ENCODE measurements around the gene APMAP.
A peak's percentile ranks its signal among the peaks of the same experiment; 100 is the strongest.

Gene APMAP

DNA sequence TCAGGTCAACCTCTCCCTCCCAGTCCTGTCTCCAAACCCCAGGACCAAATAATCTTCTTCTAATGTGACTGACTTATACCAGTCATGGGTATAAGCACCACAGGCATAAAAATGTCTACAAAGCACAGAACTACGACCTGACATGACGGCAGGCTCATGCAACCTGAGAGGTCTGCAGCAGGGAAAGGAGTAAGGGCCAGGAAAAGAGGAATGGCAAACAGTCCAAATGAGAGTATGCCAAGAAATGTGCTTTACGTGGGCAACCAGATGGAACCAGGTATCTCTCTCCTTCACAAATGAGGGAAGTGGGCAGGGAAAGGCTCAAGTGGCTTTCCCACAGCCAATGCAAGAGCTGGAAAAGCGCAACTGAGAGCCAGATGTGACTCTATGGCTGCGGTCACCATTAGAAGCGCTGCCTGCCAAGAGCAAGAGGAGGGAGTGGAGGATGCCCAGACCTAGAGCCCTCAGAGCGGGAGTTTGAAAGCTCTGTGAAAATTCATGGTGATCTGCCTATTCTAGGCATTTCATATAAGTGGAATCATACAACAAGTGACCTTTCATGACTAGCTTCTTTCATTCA, 6.0 kb downstream of the APMAP start:
- DNase-seq, result no peak

DNA sequence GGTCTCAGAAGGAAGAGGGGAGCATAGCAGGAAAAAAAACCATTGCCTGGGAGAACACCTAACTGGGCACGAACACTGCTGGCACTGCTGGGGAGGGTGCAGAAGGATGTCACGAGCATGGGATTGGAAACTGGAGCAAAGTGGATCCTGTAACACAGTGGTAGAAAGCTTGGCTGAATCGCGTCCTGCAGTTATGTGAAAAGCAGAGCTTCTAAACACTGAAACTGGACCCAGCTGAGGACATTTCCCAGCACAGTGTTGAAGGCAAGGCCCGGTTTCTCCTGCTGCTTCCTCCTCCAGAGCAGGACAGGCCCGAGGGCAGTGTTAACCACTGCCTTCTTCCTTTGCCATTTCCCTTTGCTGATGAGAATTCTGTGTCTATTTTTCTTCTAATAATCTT, 6.7 kb downstream of the APMAP start:
- DNase-seq, result no peak

DNA sequence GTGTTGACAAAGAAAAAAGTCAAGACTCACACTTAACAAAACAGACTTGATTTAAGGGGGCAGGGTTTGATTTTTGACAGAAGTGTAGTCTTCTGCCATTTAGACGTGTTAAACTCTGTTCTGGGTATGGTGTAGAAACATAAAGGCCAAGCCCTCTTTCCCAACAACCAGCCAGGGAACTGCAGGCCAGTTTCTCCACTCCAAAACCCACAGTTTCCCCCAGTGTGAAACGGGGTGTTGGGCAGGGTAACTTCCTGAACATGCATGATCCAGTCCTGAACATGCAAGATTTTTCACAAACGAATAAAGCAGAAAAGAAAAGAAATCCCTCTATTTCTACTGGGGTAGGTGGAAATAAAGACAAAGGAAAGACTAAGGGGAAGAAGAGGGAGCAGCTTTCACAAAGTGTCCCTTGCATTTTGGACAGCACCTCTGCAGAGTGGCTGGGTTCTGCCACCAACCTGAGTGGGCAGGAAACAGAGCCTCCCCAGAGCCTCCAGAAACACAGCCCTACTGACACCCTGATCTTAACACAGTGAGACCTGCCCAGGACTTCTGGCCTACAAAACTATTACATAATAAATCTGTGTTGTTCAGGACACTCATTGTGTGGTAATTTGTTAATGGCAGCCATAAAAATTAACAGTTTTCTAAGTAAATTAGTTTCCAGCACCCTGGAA, 7.5 kb downstream of the APMAP start:
- DNase-seq, result no peak

DNA sequence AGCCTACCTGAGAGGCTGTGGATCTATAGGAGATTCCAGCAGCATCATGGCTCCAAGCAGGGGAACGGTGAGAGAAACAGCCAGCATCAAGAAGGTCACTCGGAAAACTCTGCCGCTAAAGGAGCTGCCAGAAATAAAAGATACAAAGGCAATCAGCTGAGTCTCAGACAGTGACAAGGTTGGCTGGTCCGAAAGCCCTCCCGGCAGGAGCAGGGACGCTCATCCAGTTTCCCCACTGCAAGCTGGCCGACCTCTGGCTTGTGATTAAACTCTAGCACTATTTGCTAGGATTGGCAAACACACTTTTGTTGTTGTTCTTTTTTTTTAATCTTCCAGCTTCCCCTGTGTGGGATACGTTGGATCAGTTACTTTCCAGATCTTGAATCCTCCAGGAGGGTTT, 8.7 kb downstream of the APMAP start:
- no peak for DNase-seq

DNA sequence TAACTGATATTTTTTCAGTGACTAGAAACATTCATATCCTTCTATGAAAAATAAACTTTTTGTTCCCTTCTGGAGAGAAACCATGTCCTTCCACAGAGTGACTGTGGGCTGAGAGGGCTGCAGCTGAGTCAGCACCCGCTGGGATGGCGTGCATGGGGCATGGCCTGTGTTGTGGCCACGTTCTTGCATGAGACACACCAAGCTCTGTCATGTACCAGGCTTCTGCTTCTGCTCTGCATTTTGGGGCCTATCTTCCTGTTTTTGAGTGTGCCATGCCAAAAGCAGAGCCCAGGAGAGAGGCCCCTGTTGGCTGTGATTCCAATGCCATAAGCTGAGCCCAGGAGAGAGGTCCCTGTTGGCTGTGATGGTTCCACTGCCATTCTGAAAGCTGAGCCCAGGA, 10.8 kb downstream of the APMAP start:
- no peak for DNase-seq

DNA sequence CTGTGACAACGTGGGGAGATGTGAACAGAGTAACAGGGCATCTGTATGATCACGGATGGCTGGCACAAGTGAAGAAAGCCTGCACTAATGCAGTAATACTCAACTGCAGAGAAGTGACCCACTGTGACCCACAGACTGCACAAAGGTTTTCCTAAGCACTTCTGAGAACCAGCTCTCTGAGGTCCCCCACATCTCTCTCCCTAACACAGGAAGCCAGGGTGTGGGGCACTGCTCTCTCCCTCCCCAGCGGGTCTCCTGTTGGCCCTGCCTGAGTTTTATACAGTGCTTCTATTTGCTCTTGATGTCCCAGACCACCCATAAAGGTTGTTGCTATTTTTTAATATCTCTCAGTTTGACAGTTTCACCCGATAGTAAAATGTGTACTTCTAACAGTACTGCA, 11.3 kb downstream of the APMAP start:
- DNase-seq, result no peak

DNA sequence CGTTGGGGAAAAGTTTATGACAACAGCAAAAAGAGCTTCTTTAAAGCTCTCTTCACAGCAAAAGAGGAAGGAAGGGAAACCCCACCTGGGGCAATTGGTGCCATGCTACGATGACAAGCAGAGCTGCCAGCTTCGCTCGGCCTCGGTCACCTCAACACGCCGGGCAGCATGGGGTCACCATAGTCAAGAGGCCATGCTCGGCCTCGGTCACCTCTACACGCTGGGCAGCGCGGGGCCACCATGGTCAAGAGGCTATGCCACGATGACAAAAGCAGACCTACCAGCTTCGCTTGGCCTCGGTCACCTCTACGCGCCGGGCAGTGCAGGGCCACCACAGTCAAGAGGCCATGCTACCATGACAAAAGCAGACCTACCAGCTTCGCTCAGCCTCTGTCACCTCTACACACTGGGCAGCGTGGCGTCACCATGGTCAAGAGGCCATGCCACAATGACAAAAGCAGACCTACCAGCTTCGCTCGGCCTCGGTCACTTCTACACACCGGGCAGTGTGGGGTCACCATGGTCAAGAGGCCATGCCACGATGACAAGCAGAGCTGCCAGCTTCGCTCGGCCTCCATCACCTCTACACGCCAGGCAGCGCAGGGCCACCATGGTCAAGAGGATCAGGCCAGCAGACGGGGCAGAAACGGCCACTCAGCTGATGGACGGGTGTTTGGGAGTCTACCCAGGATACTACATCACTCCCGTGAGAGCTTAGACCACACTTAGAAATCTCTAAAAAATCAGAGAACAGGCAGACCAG, 12.1 kb downstream of the APMAP start:
- no peak for DNase-seq

DNA sequence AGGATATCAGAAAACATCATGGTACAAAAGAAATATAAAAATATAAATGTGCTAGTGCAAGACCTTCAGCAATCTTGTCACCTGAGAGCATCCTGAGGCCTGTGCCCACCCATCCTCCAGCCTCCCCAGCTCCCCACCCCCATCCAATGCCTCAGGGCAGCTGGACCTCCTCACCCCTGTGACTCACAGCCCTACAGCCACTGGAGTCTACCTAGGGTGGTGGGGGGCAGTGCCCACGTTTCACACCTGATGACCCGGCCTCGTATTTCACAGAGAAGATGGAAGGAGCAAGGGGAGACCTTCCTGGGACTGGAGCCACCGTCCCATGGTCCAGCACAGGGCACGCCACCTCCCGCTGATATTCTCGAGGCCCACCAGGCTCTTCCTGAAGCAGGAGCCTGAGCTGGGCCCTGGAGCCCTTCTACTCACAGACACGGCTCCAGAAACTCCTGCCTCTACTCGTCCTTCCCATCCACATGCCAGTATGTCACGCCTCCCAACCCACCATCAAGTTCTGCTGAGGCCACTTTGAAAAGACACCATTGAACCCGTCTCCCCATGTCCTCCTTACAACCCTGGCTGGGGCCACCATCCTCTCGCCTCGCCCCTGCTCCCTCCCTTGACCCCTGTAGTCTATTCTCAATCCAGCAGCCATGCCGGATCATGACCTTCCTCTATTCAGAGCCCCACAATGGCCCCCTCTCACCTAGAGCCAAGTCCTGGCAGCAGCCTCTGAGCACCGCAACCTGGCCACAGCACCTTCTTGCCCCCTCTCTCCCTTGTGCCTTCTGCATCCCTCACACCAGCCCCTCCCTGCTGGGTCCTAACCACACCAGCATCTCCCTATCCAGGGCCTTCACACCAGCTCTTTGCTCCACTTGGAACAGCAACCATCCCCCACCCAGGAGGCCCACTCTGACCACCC, 13.3 kb downstream of the APMAP start:
- no peak for DNase-seq

DNA sequence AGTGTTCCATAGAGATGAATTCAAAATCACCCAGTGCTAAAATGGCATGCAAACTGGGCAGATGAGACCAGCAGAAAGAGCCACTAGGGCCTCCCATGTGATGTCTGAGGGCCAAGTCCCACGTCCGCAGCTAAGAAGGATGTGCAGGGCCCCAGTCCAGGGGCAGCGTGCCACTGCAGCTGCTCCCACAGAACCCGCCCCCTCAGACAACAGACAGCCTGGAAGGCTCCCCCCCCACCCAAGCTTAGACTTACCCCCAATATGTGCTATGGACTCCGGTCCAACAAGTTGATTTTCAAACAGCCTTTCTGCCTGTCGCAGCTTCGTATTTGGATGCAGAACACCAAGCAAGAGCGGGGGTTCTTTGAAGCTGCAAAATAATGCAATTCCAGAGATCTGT, 14.0 kb downstream of the APMAP start:
- DNase-seq, result no peak

DNA sequence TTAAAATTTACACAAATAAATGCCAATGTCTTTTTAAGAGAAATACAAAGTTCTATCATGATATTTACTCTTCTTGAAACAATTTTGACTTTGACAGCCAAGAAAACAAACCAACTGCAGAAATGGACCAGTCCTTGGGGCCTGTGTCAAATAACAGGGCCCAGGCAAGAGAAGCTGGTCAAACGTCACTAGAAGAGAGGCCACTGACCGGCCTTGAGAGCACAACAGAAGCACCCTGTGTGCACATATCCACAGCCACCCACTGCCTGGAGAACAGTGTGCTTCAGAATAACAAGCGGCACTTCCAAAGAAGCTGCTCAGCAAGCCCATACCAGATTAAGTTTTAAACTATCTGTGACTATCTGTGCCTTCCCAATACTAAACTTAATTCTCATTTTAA, 14.8 kb downstream of the APMAP start:
- DNase-seq, result no peak

DNA sequence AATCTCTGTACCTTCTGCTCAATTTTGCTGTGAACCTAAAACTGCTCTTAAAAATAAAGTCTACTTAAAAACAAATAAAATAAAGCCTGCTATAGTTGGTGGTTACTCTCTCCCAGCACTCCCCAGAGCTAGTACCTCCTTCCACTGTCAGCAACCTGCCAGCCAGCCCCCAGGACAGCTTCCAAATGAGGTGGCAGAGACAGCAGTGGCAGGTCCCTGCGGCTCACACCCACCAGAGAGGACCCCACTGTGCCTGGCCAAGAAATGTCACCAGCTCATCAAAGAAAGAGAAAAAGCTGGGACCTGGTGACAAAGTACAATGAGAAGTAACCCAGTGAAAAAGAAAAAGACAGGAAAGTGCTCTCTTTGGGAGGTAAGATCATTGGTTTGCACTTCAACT, 15.2 kb downstream of the APMAP start:
- DNase-seq, result no peak

DNA sequence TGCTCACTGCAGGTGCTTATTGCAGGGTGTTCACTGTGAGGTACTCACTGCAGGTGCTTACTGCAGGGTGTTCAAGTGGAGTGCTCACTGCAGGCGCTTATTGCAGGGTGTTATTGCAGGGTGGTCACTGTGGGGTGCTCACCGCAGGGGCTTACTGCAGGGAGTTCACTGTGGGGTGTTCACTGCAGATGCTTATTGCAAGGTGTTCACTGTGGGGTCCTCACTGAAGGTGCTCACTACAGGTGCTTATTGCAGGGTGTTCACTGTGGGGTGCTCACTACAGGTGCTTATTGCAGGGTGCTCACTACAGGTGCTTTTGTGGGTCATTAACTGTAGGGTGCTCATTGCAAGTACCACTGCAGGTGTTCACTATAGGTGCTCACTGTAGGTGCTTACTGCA, 20.2 kb downstream of the APMAP start:
- no peak for DNase-seq

DNA sequence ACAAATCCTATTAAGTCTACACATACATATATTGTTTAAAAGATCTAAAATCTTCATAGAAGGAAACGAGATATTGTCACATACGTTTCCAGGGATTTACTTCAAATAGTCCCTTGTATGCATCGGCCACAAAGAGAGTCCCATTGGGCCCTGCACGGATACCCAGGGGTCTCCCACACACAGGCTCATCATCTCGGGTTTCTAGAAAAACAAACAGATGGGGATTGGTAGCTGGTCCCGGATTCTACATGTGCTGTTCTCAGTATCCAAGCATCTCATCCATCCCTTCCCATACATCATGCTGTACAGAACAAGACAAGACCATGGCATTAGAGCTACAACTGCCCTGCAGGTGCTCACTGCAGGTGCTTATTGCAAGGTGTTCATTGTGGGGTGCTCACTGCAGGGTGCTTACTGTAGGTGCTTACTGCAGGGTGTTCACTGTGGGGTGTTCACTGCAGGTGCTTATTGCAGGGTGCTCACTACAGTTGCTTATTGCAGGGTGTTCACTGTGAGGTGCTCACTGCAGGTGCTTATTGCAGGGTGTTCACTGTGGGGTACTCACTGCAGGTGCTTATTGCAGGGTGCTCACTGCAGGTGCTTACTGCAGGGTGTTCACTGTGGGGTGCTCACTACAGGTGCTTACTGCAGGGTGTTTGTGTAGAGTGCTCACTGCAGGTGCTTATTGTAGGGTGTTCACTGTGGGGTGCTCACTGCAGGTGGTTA, 21.0 kb downstream of the APMAP start:
- DNase-seq, result no peak

DNA sequence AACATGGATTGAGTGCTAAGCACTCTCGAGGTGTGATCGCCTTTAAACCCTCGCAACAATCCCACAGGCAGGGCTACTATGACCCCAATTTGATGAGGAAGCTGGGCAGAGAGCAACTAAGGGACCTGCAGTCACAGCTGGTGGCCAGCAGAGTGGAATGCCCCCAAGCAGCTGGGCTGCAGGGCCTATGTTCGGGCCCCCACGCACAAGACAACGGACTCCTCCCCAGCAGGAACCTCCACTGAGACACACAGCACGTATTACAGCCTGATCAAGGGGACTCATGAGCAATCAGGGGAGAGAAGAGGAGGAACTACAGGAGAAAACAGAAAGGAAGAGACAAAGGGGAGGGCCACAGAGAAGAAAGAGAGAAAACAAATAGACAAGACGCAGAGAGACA, 21.8 kb downstream of the APMAP start:
- DNase-seq, result no peak

DNA sequence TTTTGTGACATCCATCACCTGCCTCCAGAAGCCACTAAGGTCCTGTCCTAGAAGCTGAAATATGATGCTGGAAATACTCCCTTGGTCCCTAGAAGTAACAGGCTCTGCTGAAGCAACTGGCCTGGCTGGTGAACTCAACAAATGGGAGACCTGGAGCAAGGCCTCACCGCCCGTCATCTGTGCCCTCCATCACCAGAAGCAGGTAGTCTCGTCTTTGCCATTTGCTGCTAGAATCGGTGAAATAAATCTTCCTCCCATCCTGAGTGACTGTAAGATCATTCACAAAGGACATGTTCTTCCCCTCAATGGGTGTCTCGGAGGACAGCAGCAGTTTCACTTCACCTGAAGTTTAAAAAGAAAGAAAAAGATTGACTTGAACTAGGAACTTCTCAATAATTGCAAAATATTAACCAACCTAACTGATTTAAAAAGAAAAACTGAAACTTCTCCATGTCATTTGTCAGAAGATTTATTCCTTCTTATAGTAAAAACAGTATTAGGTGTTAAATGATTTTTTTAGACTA, 22.5 kb downstream of the APMAP start:
- no peak for DNase-seq

DNA sequence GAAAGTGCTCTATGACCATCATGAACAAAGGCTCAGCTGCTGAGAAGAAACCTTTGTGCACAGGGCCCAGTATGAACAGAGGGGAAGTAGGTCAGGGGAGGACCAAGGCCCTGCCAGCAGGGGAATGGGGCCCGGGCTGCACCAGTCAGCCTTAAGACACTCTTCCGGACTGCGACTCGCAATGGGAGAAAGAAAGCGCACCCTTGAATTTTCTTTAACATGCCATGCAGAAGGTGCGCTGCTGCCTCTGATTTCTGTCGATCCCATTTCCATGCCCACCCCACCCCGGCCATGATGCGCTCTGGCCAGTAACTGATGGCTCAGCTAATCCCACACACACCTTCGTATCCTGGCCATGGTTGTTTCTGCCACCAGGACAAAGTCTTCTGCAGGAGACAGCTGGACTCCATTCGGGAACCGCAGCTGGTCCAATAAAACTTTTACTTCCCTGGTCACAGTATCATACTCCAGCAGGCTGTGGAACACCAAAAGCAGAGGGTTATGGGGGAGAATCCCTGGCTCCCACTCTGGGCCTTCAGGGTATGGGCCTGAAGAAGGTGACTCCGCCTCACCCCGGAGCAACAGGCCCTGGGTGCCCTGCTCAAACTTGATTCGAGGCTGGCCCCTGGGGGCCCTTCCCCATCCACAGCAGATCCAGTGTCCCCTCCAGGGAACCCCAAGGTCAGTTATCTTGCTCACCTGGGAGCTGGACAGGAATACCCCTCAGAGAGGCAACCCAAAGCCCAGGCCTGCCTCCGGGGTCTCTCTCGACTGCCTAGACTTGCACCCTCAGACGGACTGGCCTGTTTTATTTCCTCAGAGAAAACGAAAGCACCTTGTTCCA, 23.1 kb downstream of the APMAP start:
- no peak for DNase-seq

DNA sequence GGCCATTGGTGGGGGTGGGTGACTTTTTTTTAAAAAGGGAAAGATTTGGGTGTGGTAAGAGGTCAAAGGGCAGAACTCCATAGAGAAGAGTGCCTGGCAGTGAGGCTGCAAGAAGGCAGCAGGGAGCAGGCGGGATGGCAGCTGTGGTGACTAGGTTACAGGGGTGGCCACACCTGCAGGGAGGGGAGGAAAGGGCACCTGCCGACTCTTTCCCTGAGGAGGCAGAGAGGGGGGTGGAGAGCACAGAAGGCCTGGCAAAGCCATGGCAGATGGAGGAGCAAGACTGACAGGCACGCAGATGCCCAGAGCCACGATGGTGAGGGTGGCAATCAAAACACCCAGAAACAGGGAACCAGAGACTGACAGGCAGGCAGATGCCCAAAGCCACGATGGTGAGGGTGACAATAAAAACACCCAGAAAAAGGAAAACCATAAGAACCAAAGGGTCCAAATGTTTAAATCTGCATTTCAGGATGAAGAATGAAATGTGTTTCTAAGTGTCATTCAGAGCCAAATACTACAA, 24.2 kb downstream of the APMAP start:
- DNase-seq, result peak; percentile 22

DNA sequence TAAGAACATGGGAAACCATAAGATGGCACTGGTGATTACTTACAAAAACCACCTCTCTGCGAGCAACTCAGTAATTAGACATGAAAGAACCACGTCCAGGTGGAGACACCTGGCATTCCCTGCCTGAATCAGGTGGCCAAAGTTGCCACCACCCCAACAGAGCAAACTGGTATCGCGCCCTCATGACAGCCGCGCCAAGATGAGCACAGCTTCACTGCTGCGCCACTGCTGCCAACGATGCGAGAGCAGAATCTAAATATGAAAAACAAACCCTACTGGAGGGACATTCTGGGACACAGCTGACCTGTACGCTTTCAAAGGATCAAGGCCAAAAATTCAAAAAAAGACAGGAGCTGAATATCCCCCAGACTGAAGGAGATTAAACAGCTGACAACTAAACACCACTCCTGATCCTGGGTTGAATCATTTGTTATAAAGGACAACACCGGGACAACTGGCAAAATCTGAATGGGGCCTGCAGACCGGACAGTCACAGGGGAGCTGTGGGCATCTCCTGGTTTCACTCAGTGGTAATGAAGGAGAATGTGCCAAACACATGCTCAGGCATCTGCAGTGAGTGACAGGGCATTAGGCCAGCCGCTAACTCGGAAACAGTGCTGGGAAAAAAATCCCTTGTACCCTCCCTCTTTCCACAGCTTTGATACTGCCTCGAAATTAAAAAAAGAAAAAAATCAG, 26.1 kb downstream of the APMAP start:
- no peak for DNase-seq

DNA sequence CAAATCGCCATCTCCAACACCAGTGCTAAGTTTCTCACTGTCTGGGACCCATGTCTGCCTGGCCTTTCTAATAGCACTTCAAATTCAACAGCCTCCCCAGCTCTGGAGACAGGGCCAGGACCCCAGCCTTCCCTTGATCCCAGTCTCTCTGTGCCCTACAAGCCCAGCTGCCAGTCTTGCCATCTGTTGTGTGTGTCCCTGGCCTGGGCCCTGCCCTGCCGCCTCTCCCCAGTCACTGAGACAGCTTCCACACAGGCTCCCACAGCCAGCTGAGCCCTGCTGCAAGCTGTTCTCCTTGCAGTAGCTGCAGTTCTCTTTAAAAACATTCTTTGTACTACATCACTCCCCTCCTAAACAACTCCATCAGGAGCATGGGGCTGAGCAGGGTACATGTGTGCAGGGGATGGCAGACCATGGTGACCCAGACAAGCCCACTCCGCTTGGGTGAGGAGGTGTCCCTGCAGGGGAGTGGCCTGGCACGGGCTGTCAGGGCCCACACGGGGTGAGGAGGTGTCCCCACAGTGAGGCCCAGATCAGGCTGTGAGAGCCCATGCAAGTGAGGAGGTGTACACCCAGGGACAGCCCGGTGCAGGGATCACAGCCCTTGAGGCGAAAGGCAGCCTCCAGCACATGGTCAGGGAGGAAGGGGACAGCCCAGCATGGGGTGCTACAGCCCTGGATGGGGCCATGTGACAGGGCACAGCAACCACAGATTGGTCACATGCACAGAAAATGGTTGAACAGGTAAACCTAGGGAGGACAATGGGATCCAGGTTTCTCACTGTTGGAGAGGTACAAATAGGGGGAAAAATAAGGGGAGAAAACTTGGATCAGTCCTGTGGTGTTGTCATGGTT, 27.3 kb downstream of the APMAP start:
- peak; percentile 91 for DNase-seq

DNA sequence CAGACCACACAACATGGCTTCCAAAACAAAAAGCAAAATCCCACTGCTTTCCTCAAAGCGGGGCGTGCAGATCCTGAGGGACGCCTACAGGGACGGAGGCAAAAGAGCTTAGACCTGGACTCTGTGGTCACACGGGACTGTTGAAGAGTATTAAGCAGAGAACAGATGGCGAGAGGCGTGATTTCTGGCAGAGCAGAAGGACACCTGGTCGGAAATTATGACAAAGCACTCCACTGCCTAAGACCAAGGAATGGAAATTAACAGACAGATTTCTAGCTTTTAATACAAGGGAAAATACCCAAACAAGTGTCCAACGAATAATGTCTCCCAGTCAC, 28.1 kb downstream of the APMAP start:
- DNase-seq, result peak; percentile 93
